B cell (primary cell): ENCODE results near the gene GNG7. TPM values are rescaled to one million over a fixed set of nuclear protein-coding genes. Genes with fewer than 3 reads are reported as not detected.

Source experiments
- ATAC-seq: fragments of 200-7000 bp; cut with Tn5 transposase; one replicate; pipeline ENCODE4 v1.10.0; 2021; ENCODE audit warnings: low read depth, mild to moderate bottlenecking, moderate number of reproducible peaks, moderate library complexity
- CTCF ChIA-PET: fragments of 350-600 bp; sonication (Branson Sonifier 250); formaldehyde crosslinking; loops from one replicate; lab custom pipeline; 2021; ENCODE audit warnings: antibody characterized with exemption, inconsistent platforms; lab: Charles Lee
- POLR2A ChIA-PET: fragments of 350-600 bp; sonication (Branson Sonifier 250); formaldehyde crosslinking; loops from one replicate; lab custom pipeline; 2021; ENCODE audit warnings: antibody characterized with exemption; lab: Charles Lee
- DNase-seq: peaks from one replicate; pipeline ENCODE4 v3.0.0; 2013
- H2AFZ ChIP-seq: 2 replicates; pipeline ENCODE4 v1.6.1; 2012; ENCODE audit warnings: mild to moderate bottlenecking, low read depth, low read length; ENCODE audit not compliant: insufficient read depth, poor library complexity, severe bottlenecking
- H3K27ac ChIP-seq, 2 donors: 1 replicate in 1 of 2; 2 replicates in 1 of 2; pipeline ENCODE4 v1.5.1; 2012 to 2013; ENCODE audit warnings: low read length in 2 of 2, mild to moderate bottlenecking in 2 of 2, moderate library complexity in 1 of 2
- H3K27me3 ChIP-seq, 4 experiments: fragments of 200-600 bp in 1 of 4; sonication (generic) in 1 of 4; replicated peaks in 1 of 4; 1 replicate in 2 of 4; 2 replicates in 2 of 4; pipeline versions ENCODE4 v1.6.1 to v1.7.0; 2013 to 2016; ENCODE audit warnings: low read length in 3 of 4, mild to moderate bottlenecking in 2 of 4, mixed read lengths in 1 of 4, moderate library complexity in 1 of 4; ENCODE audit not compliant: insufficient read depth in 4 of 4, control insufficient read depth in 3 of 4; ENCODE audit errors: control extremely low read depth in 1 of 4
- H3K36me3 ChIP-seq, 2 experiments: replicated peaks in 1 of 2; 1 replicate in 1 of 2; 2 replicates in 1 of 2; pipeline versions ENCODE4 v1.6.1 to v1.7.1; 2013; ENCODE audit warnings: low read length in 1 of 2; ENCODE audit not compliant: insufficient read depth in 2 of 2, control insufficient read depth in 1 of 2; ENCODE audit errors: control extremely low read depth in 1 of 2, extremely low read depth in 1 of 2
- H3K4me1 ChIP-seq, 2 donors: fragments of 200-600 bp in 1 of 2; sonication (generic) in 1 of 2; 1 replicate in 1 of 2; 2 replicates in 1 of 2; pipeline versions ENCODE4 v1.5.1 to v1.6.1; 2013 to 2017; ENCODE audit warnings: low read length in 2 of 2; ENCODE audit not compliant: control insufficient read depth in 2 of 2, insufficient read depth in 2 of 2
- H3K4me2 ChIP-seq: replicated peaks from 2 replicates; pipeline ENCODE3; 2012; ENCODE audit warnings: mild to moderate bottlenecking, low read depth, low read length; ENCODE audit not compliant: poor library complexity, severe bottlenecking
- H3K4me3 ChIP-seq, 5 experiments: fragments of 200-600 bp in 1 of 5; sonication (generic) in 1 of 5; 1 replicate in 3 of 5; 2 replicates in 2 of 5; pipeline versions ENCODE4 v1.5.1 to v1.7.0; 2011 to 2016; ENCODE audit warnings: low read length in 4 of 5, mild to moderate bottlenecking in 4 of 5, low read depth in 2 of 5, control low read depth in 1 of 5, moderate library complexity in 1 of 5; ENCODE audit not compliant: insufficient read depth in 1 of 5; ENCODE audit errors: control extremely low read depth in 1 of 5, extremely low read depth in 1 of 5
- H3K79me2 ChIP-seq: fragments of 200-600 bp; sonication (generic); one replicate; pipeline ENCODE4 v1.6.0; 2016; ENCODE audit warnings: low read length; ENCODE audit not compliant: control insufficient read depth, insufficient read depth
- H3K9ac ChIP-seq: fragments of 200-600 bp; sonication (generic); 2 replicates; pipeline ENCODE4 v1.6.1; 2017; ENCODE audit warnings: mild to moderate bottlenecking, low read length, moderate library complexity
- H3K9me3 ChIP-seq, 3 donors: one replicate each; pipeline versions ENCODE4 v1.6.1 to v1.7.1; 2013; ENCODE audit warnings: low read length in 2 of 3; ENCODE audit not compliant: control insufficient read depth in 2 of 3, insufficient read depth in 1 of 3; ENCODE audit errors: control extremely low read depth in 1 of 3
- H4K20me1 ChIP-seq: 2 replicates; pipeline ENCODE4 v1.6.0; 2012; ENCODE audit warnings: mild to moderate bottlenecking, low read length; ENCODE audit not compliant: insufficient read depth, control insufficient read depth, poor library complexity, severe bottlenecking
- H3K27ac Mint-ChIP-seq: one replicate; pipeline ENCODE4 v1.8.0; 2021; ENCODE audit warnings: mixed read lengths
- H3K27me3 Mint-ChIP-seq: one replicate; pipeline ENCODE4 v1.8.0; 2021; ENCODE audit warnings: mixed read lengths
- H3K4me1 Mint-ChIP-seq: one replicate; pipeline ENCODE4 v1.8.0; 2021; ENCODE audit warnings: mixed read lengths
- H3K4me3 Mint-ChIP-seq: one replicate; pipeline ENCODE4 v1.8.0; 2021; ENCODE audit warnings: mixed read lengths
- H3K9me3 Mint-ChIP-seq: one replicate; pipeline ENCODE4 v1.8.0; 2022; ENCODE audit warnings: mixed read lengths; ENCODE audit not compliant: insufficient read depth
- EZH2 ChIP-seq: IDR thresholded peaks from 2 replicates; pipeline ENCODE4 v1.6.1; 2012; ENCODE audit warnings: borderline replicate concordance, low read depth, mild to moderate bottlenecking, moderate library complexity, low read length; ENCODE audit not compliant: insufficient read depth, poor library complexity, severe bottlenecking
- WGBS: methylation state at CpG from one replicate; pipeline ENCODE4 v1.1.5; 2013; ENCODE audit warnings: missing lambda C conversion rate; ENCODE audit not compliant: insufficient coverage; 5-methylcytosine and 5-hydroxymethylcytosine counted together
- intact Hi-C: fragments of 100-400 bp; cut with micrococcal nuclease; formaldehyde crosslinking; loops from one replicate; pipeline ENCODE4 v1.10.0; 2022
- polyA plus RNA-seq: library from polyadenylated mRNA; depleted of rRNA; stranded (reverse); fragments of >200 nt; gene quantifications from 2 replicates; pipeline ENCODE4 v1.2.3, GENCODE V29; 2012
- total RNA-seq, 2 donors: library from RNA; stranded (reverse); fragments of 120-200 nt in 1 of 2; gene quantifications; 1 replicate in 1 of 2; 2 replicates in 1 of 2; pipeline versions ENCODE4 v1.2.3 to v1.2.4, GENCODE V29; 2013 to 2022
- TF ChIP-seq, protein P1 (sequence below): fragments of 200-600 bp; IDR thresholded peaks from one replicate; pipeline ENCODE4 v1.8.0; 2022; ENCODE audit warnings: antibody characterized with exemption, mild to moderate bottlenecking

Gene GNG7
- total and polyA plus RNA-seq, 2 donors (not counting 1 experiment from before 2014, with no cell fraction given) = 76.3 to 153 TPM

DNA sequence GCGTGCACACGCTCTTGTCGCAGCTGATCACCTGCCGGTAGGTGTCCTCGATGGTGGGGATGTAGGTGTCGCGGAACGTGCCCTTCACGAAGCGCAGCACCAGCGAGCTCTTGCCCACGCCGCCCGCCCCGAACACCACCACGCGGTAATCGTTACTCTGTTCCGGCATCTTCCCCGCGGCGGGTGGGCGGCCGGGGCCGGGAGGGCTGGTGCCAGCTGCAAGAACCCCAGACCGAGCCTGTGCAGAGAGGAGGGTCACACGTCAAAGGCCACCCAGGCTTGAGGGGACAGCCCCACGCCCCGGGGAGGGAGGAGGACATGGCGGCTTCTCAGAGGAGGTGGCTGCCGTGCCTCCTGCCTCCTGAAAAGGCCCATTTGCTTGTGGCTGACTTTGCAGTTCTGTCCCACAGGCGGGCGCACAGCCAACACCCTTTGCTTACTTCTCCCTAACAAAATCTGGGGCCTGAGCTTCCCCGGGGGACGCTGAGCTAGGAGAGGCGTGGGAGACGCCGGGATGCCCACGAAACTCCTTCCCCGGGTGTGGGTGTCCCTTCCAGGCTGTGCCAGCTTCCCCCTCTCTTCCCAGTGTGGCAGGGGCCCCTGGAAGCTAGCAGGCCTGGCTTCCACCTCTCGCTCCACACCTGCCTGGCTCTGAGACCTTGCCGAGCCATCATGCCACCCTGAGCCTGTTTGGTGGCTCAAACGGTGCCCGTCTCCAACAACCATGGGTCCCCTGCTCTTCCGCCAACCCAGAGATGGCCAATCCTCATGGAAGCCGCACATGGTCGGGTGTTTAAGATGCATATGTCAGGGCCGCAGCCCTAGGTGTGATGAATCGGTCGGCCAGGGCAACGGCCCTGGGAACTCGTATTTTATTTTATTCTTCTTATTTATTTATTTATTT is 15.4 kb upstream of the GNG7 start:
- Mint-ChIP-seq H3K4me3 (no peak overlapping the region), H3K4me1 (peaks cover 29% of the 10 kb centered on the region), H3K9me3 (peaks cover 5% of the 10 kb centered on the region), H3K27me3 (no peaks in the 10 kb centered on the region), H3K27ac (no peak overlapping the region)
- Histone ChIP-seq H3K4me1 (peaks cover 30 to 40% of the 10 kb centered on the region in 2 donors), H3K27ac (no peak overlapping the region), H3K9me3 (peaks cover 0 to 25% (median 10%) of the 10 kb centered on the region in 3 donors), H3K4me3 (no peak overlapping the region), H3K4me2 (peak overlapping the region; percentile 8), H3K36me3 (peaks cover 0 to 4% of the 10 kb centered on the region in 2 experiments), H3K9ac (no peak overlapping the region), H2AFZ (no peak overlapping the region), H3K27me3 (peaks cover 0 to 17% (median 8%) of the 10 kb centered on the region in 4 experiments), H3K79me2 (peaks cover 6% of the 10 kb centered on the region), H4K20me1 (peaks cover 8% of the 10 kb centered on the region)
- intact Hi-C loops = no loop called here
- ATAC-seq (no peak), DNase-seq (no peak)
- TF ChIP-seq, protein P1, sequence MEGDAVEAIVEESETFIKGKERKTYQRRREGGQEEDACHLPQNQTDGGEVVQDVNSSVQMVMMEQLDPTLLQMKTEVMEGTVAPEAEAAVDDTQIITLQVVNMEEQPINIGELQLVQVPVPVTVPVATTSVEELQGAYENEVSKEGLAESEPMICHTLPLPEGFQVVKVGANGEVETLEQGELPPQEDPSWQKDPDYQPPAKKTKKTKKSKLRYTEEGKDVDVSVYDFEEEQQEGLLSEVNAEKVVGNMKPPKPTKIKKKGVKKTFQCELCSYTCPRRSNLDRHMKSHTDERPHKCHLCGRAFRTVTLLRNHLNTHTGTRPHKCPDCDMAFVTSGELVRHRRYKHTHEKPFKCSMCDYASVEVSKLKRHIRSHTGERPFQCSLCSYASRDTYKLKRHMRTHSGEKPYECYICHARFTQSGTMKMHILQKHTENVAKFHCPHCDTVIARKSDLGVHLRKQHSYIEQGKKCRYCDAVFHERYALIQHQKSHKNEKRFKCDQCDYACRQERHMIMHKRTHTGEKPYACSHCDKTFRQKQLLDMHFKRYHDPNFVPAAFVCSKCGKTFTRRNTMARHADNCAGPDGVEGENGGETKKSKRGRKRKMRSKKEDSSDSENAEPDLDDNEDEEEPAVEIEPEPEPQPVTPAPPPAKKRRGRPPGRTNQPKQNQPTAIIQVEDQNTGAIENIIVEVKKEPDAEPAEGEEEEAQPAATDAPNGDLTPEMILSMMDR = no peak
- TF ChIP-seq EZH2 = no peak
- CTCF ChIA-PET = interaction anchor here (1.3 kb wide), 1 partner anchor 32 kb away, joined by 6 read pairs; no protein-coding TSS in a partner anchor
- POLR2A ChIA-PET = no interaction called here
- 92% methylated on average over 45 of the region's 52 CpGs for WGBS
